HepG2 (cell line): ENCODE measurements around the gene IL10. TPM values are rescaled to one million over a fixed set of nuclear protein-coding genes. Genes with fewer than 3 reads are reported as not detected.

Experiments used
- ATAC-seq: fragments of 200-7000 bp; cut with Tn5 transposase; 3 replicates; pipeline ENCODE4 v1.9.1; 2020; ENCODE audit warnings: mild to moderate bottlenecking, moderate library complexity
- BruUV-seq: library from RNA; stranded (reverse); fragments of 400-500 nt; replicated peaks from 2 replicates; lab custom pipeline; 2021; lab: Mats Ljungman, UMichigan
- CTCF ChIA-PET: fragments of 300-600 bp; formaldehyde crosslinking; extraction: SDS; loops from one replicate; lab custom pipeline; 2021; ENCODE audit warnings: low total read pairs, inconsistent platforms, low intra/inter-chr PET ratio; lab: Yijun Ruan, JAX
- POLR2A ChIA-PET: fragments of 350-600 bp; sonication (Branson Sonifier 250); formaldehyde crosslinking; loops from one replicate; lab custom pipeline; 2020; ENCODE audit warnings: antibody characterized with exemption, inconsistent platforms; lab: Yijun Ruan, JAX
- DNase-seq: peaks from one replicate; pipeline ENCODE4 v3.0.0-alpha.2; 2015; ENCODE audit warnings: low spot score
- FAIRE-seq: peaks from 3 replicates; lab custom pipeline; 2011; peaks lifted over from hg19 to GRCh38; lab: Jason Lieb, UNC
- H2AFZ ChIP-seq: one replicate; pipeline ENCODE4 v1.6.1; 2011; ENCODE audit warnings: low read length, inconsistent platforms
- H3K27ac ChIP-seq: fragments of 300-600 bp; 3 replicates; pipeline ENCODE4 v1.8.0; 2011; ENCODE audit warnings: mixed run types, mild to moderate bottlenecking, mixed read lengths, low read length, inconsistent platforms; ENCODE audit not compliant: insufficient read depth; ENCODE audit errors: extremely low read length
- H3K27me3 ChIP-seq, 2 experiments: fragments of 200-600 bp in 1 of 2; 2 replicates in 1 of 2; 3 replicates in 1 of 2; pipeline versions ENCODE4 v1.6.0 to v1.8.0; 2011; ENCODE audit warnings: low read length in 2 of 2, mild to moderate bottlenecking in 2 of 2, moderate library complexity in 2 of 2, inconsistent platforms in 1 of 2; ENCODE audit not compliant: insufficient read depth in 2 of 2, control insufficient read depth in 1 of 2
- H3K36me3 ChIP-seq, 2 experiments: fragments of 200-600 bp in 1 of 2; replicated peaks in 1 of 2; 2 replicates in 1 of 2; 3 replicates in 1 of 2; pipeline versions ENCODE4 v1.5.1 to v1.8.0; 2011; ENCODE audit warnings: low read length in 2 of 2, inconsistent platforms in 1 of 2; ENCODE audit not compliant: insufficient read depth in 2 of 2, control insufficient read depth in 1 of 2
- H3K4me1 ChIP-seq: 2 replicates; pipeline ENCODE4 v1.5.1; 2012; ENCODE audit warnings: low read length, inconsistent platforms; ENCODE audit not compliant: insufficient read depth
- H3K4me2 ChIP-seq: 2 replicates; pipeline ENCODE4 v1.6.0; 2011; ENCODE audit warnings: low read depth, low read length, inconsistent platforms
- H3K4me3 ChIP-seq, 3 experiments: fragments of 200-600 bp in 1 of 3; sonication (generic), shearing (Covaris generic) in 1 of 3; replicated peaks in 1 of 3; 2 replicates each; pipeline ENCODE4 v1.5.1; 2011 to 2016; ENCODE audit warnings: low read length in 3 of 3, inconsistent platforms in 2 of 3, low read depth in 2 of 3, mild to moderate bottlenecking in 2 of 3, control low read depth in 1 of 3, mixed read lengths in 1 of 3; ENCODE audit not compliant: insufficient read depth in 1 of 3
- H3K79me2 ChIP-seq: one replicate; pipeline ENCODE4 v1.6.1; 2011; ENCODE audit warnings: low read length, inconsistent platforms; ENCODE audit not compliant: insufficient read depth
- H3K9ac ChIP-seq: 2 replicates; pipeline ENCODE4 v1.6.0; 2011; ENCODE audit warnings: mild to moderate bottlenecking, low read depth, low read length, inconsistent platforms; ENCODE audit not compliant: insufficient read depth
- H3K9me3 ChIP-seq: 2 replicates; pipeline ENCODE4 v1.5.1; 2012; ENCODE audit warnings: mild to moderate bottlenecking, low read length
- H4K20me1 ChIP-seq: 2 replicates; pipeline ENCODE4 v1.6.0; 2011; ENCODE audit warnings: inconsistent platforms, mild to moderate bottlenecking, low read length, moderate library complexity; ENCODE audit not compliant: insufficient read depth
- DZIP1 ChIP-seq: sonication (generic); formaldehyde crosslinking; IDR thresholded peaks from 2 replicates; pipeline ENCODE4 v1.5.0; 2020; ENCODE audit warnings: mild to moderate bottlenecking, missing genetic modification reagents
- FIP1L1 ChIP-seq: fragments of 200-400 bp; formaldehyde crosslinking; IDR thresholded peaks from 2 replicates; pipeline ENCODE4 v1.6.1; 2018; ENCODE audit warnings: low read depth, mild to moderate bottlenecking, low read length, moderate library complexity, borderline replicate concordance; ENCODE audit not compliant: insufficient read depth
- GABPB1 ChIP-seq: IDR thresholded peaks from 2 replicates; pipeline ENCODE4 v1.6.1; 2016; ENCODE audit warnings: mild to moderate bottlenecking, missing genetic modification reagents, moderate library complexity, missing compliant biosample characterization
- NFKB2 ChIP-seq: sonication (generic); formaldehyde crosslinking; IDR thresholded peaks from 2 replicates; pipeline ENCODE4 v1.4.0; 2020; ENCODE audit warnings: missing genetic modification reagents, borderline replicate concordance
- NR1H2 ChIP-seq: sonication (generic); formaldehyde crosslinking; IDR thresholded peaks from 2 replicates; pipeline ENCODE4 v1.8.1; 2022; ENCODE audit warnings: low read depth, missing genetic modification reagents, borderline replicate concordance
- NR2F1 ChIP-seq, 2 experiments: fragments of 450-650 bp in 1 of 2; formaldehyde crosslinking in 1 of 2; IDR thresholded peaks; 2 replicates each; pipeline versions ENCODE4 v1.5.0 to v1.6.1; 2016 to 2020; ENCODE audit warnings: mild to moderate bottlenecking in 1 of 2, missing compliant biosample characterization in 1 of 2, missing genetic modification reagents in 1 of 2, moderate library complexity in 1 of 2
- RBAK ChIP-seq: sonication (generic); formaldehyde crosslinking; IDR thresholded peaks from 2 replicates; pipeline ENCODE4 v1.5.1; 2020; ENCODE audit warnings: mild to moderate bottlenecking, missing genetic modification reagents
- ZBED4 ChIP-seq: sonication (generic); formaldehyde crosslinking; IDR thresholded peaks from 2 replicates; pipeline ENCODE4 v1.4.0; 2020; ENCODE audit warnings: missing genetic modification reagents, borderline replicate concordance
- ZBTB42 ChIP-seq: sonication (generic); formaldehyde crosslinking; IDR thresholded peaks from 2 replicates; pipeline ENCODE4 v1.5.0; 2020; ENCODE audit warnings: mild to moderate bottlenecking, missing genetic modification reagents
- ZMYM4 ChIP-seq: sonication (generic); formaldehyde crosslinking; IDR thresholded peaks from 2 replicates; pipeline ENCODE4 v1.8.1; 2023; ENCODE audit warnings: mild to moderate bottlenecking, missing genetic modification reagents
- ZNF292 ChIP-seq: sonication (generic); formaldehyde crosslinking; IDR thresholded peaks from 2 replicates; pipeline ENCODE4 v1.8.1; 2022; ENCODE audit warnings: mild to moderate bottlenecking, low read depth, missing genetic modification reagents, borderline replicate concordance
- ZNF329 ChIP-seq: sonication (generic); formaldehyde crosslinking; IDR thresholded peaks from 2 replicates; pipeline ENCODE4 v1.9.0; 2021; ENCODE audit warnings: low read depth, mild to moderate bottlenecking, missing genetic modification reagents
- ZNF337 ChIP-seq: sonication (generic); formaldehyde crosslinking; IDR thresholded peaks from 2 replicates; pipeline ENCODE4 v1.5.1; 2020; ENCODE audit warnings: missing genetic modification reagents, low read depth, mild to moderate bottlenecking, borderline replicate concordance
- WGBS: methylation state at CpG from one replicate; pipeline ENCODE4 v1.1.6; 2017; ENCODE audit warnings: low lambda C conversion rate; 5-methylcytosine and 5-hydroxymethylcytosine counted together
- in situ Hi-C: cut with HindIII; loops from 2 replicates; pipeline ENCODE4 v1.10.0; 2017; ENCODE audit warnings: low pct_unique_long_range_greater_than_20kb; ENCODE audit not compliant: extremely low pct_ligation_motif_present
- intact Hi-C: fragments of 100-400 bp; cut with micrococcal nuclease; formaldehyde crosslinking; loops from one replicate; pipeline ENCODE4 v1.10.0; 2022; ENCODE audit not compliant: unreplicated experiment
- polyA plus RNA-seq, 8 experiments: library from polyadenylated mRNA; depleted of rRNA in 3 of 8; stranded (reverse) in 7 of 8; unstranded in 1 of 8; fragments of >200 nt; fragmentation: Illumina TruSeq in 4 of 8; extraction: Trizol in 4 of 8; gene quantifications; 2 replicates each; pipeline versions ENCODE4 v1.2.1 to v1.2.3, GENCODE V29; 2011 to 2016; ENCODE audit warnings: low read depth in 4 of 8, missing spikeins in 1 of 8, mixed read lengths in 1 of 8; ENCODE audit not compliant: insufficient read depth in 1 of 8
- total RNA-seq, 5 experiments: library from RNA; depleted of rRNA; stranded (reverse); fragments of >200 nt; fragmentation: Illumina TruSeq; extraction: Trizol; gene quantifications; 2 replicates each; pipeline ENCODE4 v1.2.3, GENCODE V29; 2016; ENCODE audit warnings: low read depth in 1 of 5
- TF ChIP-seq, protein P1 (sequence below): sonication (generic); formaldehyde crosslinking; IDR thresholded peaks from 2 replicates; pipeline ENCODE4 v1.4.0; 2020; ENCODE audit warnings: mild to moderate bottlenecking, missing genetic modification reagents

The IL10 gene
- total and polyA plus RNA-seq, 2 of the 13 experiments (the other 11 are each of a cell fraction or from before 2014, with no cell fraction given), result not detected

DNA sequence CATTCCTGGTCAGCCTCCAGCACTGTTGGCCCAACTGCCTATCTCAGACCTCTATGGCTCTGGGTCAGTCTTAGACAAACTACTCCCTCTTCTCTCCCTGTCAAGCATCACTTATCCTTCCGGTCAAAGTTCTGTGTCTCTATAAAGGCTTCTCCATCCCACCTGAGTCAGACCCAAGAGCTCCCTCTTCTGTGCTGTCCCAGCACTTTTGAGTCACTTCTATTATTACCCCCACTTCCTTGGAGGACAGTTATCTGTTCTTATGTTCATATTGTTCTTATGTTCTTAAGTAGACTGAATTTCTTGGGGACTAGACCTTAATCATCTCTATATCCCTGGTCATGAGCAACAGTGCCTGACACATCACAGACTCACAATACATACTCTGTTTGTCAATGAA is 29.2 kb upstream of the IL10 start:
- Histone ChIP-seq H3K79me2 (no peaks in the 10 kb centered on the region), H3K27me3 (peaks cover 2 to 7% of the 10 kb centered on the region in 2 experiments; a peak in 1 of 5 replicates), H3K4me3 (no peak overlapping the region), H3K36me3 (no peaks in the 10 kb centered on the region), H4K20me1 (no peaks in the 10 kb centered on the region), H3K4me2 (no peak overlapping the region), H2AFZ (no peak overlapping the region), H3K27ac (no peak overlapping the region), H3K9me3 (no peaks in the 10 kb centered on the region), H3K4me1 (no peaks in the 10 kb centered on the region), H3K9ac (no peak overlapping the region)
- CTCF ChIA-PET, result no interaction called here
- WGBS, result 29% methylated on average over 1 of the region's 1 CpG
- in situ Hi-C loops (no loop called here), intact Hi-C loops (no loop called here)
- no TSS peak for BruUV-seq
- TF ChIP-seq ZBED4 (CRISPR knock-in tag) (no peak), NFKB2 (no peak), NR1H2 (CRISPR knock-in tag) (no peak), GABPB1 (no peak), ZNF337 (CRISPR knock-in tag) (no peak), ZNF292 (no peak), RBAK (CRISPR knock-in tag) (no peak), DZIP1 (CRISPR knock-in tag) (no peak), ZMYM4 (CRISPR knock-in tag) (no peak), ZNF329 (CRISPR knock-in tag) (no peak), FIP1L1 (no peak), NR2F1 (CRISPR knock-in tag; IDR thresholded peaks at IDR 0.05) (no peak), ZBTB42 (CRISPR knock-in tag) (no peak)
- TF ChIP-seq, protein P1, sequence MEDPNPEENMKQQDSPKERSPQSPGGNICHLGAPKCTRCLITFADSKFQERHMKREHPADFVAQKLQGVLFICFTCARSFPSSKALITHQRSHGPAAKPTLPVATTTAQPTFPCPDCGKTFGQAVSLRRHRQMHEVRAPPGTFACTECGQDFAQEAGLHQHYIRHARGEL (CRISPR knock-in tag), result no peak
- no peak for FAIRE-seq
- DNase-seq, result no peak
- POLR2A ChIA-PET, result no interaction called here
- ATAC-seq, result no peak
